Mucosa of rectum (tissue), 2 donors: Measurements from ENCODE around the gene EEIG1.

Experiments
- H3K27ac ChIP-seq, 2 donors: one replicate each; pipeline ENCODE4 v1.7.0; 2013; ENCODE audit warnings: inconsistent platforms in 2 of 2, low read depth in 2 of 2, low read length in 2 of 2
- H3K27me3 ChIP-seq, 2 donors: one replicate each; pipeline ENCODE4 v1.7.0; 2013; ENCODE audit warnings: low read length in 2 of 2; ENCODE audit not compliant: control insufficient read depth in 2 of 2, insufficient read depth in 2 of 2
- H3K36me3 ChIP-seq, 2 donors: one replicate each; pipeline ENCODE4 v1.7.0; 2013; ENCODE audit warnings: low read length in 2 of 2; ENCODE audit not compliant: control insufficient read depth in 2 of 2, insufficient read depth in 2 of 2
- H3K4me1 ChIP-seq, 2 donors: one replicate each; pipeline ENCODE4 v1.7.0; 2013; ENCODE audit warnings: low read length in 2 of 2, mild to moderate bottlenecking in 1 of 2; ENCODE audit not compliant: control insufficient read depth in 2 of 2, insufficient read depth in 2 of 2
- H3K4me3 ChIP-seq, 2 donors: one replicate each; pipeline ENCODE4 v1.7.0; 2013; ENCODE audit warnings: low read length in 2 of 2
- H3K9ac ChIP-seq, 2 donors: one replicate each; pipeline ENCODE4 v1.7.0; 2013; ENCODE audit warnings: low read length in 2 of 2, low read depth in 1 of 2, mild to moderate bottlenecking in 1 of 2
- H3K9me3 ChIP-seq, 2 donors: one replicate each; pipeline ENCODE4 v1.7.0; 2013; ENCODE audit warnings: low read length in 2 of 2; ENCODE audit not compliant: control insufficient read depth in 2 of 2
- donor health status: healthy.
- donor health status: Normal muscosa, but diverticular disease.

EEIG1 gene

DNA sequence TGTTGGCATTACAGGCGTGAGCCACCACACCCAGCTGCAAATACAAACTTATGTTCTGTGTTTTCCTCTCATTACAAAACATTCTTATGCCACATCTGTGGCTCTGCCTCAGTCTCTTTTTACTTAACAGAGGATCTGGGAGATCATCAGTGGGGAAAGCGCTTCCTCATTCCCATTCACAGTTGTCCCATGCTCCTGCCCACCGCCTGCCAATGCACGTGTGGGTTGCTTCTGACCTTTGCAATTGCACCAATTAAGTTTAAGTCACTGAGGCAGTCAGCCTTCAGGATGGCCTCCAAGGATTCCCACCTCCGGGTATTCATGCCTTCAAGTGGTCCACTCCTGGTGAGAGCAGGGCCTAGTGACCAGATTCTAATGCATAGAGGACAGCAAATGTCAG, 34.9 kb upstream of the EEIG1 start:
- Histone ChIP-seq H3K4me1 (no peaks in the 10 kb centered on the region), H3K9ac (no peak overlapping the region), H3K9me3 (no peaks in the 10 kb centered on the region), H3K36me3 (no peaks in the 10 kb centered on the region), H3K27me3 (no peaks in the 10 kb centered on the region), H3K4me3 (no peak overlapping the region), H3K27ac (no peak overlapping the region)

DNA sequence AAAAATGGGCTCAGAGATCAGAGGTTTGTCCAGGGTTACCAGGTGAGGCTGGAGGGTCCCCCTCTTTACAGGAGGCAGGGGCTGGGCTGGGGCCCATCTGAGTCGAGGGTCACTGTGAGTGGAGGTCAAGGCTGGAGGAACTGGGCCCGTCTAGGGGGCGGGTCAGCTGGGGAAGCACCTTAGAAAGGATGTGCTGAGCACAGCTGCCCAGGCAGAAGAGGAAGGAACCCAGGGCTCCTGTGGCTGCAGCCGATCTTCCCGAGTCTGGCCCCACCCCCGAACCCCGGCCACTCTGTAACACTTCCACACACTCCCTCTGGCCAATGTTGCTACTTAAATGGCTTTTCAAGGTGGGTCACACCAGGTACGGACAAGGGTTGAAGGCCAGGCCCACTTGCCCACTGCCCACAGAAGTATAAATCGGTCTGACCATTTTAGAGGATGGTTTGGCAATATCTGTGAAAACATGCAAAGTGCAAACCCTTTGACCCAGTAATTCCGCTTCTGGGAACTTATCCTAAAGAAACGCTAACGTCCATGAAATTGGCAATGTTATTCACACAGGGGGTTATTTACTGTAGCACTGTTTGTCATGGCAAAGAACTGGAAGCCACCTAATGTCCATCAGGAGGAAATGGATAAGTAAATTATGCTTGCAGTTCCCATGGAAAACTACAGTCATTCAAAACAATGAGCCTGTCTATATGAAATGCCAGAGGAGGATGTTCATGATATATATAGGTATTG, 30.5 kb upstream of the EEIG1 start:
- Histone ChIP-seq H3K9me3 (no peaks in the 10 kb centered on the region), H3K27me3 (no peaks in the 10 kb centered on the region), H3K4me1 (peaks cover 3 to 14% of the 10 kb centered on the region in 2 donors), H3K36me3 (no peaks in the 10 kb centered on the region), H3K4me3 (no peak overlapping the region), H3K9ac (no peak overlapping the region), H3K27ac (no peak overlapping the region)

DNA sequence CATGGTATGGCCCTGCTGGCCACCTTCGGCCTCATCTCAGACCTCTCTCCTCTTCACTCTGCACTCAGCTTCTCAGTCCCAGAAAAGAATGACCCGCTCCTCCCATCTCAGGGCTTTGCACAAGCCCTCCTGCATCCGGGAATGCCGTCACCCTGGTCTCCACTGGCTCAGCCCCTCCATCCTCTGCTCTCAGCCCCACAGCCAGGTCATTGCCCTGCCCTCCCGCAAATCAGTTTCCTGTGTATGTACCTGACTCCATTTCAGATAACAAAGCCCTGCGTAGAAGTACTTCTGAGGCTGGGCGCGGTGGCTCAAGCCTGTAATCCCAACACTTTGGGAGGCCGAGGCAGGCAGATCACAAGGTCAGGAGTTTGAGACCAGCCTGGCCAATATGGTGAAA, 28.9 kb upstream of the EEIG1 start:
- Histone ChIP-seq H3K4me1 (peaks cover 3 to 17% of the 10 kb centered on the region in 2 donors), H3K27me3 (no peaks in the 10 kb centered on the region), H3K27ac (no peak overlapping the region), H3K9me3 (no peaks in the 10 kb centered on the region), H3K36me3 (no peaks in the 10 kb centered on the region), H3K4me3 (no peak overlapping the region), H3K9ac (no peak overlapping the region)

DNA sequence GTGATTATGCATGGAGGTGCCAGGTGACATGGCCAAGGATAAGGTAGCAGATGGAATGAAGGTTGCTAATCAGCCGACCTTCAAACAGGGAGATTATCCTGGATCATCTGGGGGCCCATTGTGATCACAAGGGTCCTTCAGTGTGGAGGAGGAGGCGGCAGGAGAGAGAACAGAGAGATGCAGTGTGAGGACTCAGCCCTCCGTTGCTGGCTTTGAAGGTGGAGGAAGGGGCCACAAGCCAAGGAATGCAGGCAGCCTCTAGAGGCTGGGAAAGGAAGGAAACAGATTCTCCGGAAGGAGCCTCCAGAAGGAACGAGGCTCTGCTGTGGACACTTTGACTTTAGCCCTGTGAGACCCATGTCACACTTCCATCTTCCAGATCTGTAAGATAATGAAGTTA, 27.4 kb upstream of the EEIG1 start:
- H3K27ac ChIP-seq, result peak overlapping the region in 1 of 2 donors; percentile 71
- H3K9ac ChIP-seq, result no peak overlapping the region
- no peaks in the 10 kb centered on the region for H3K36me3 ChIP-seq
- H3K27me3 ChIP-seq, result no peaks in the 10 kb centered on the region
- H3K4me3 ChIP-seq, result peak overlapping the region in 1 of 2 donors; percentile 26
- peaks cover 3 to 17% of the 10 kb centered on the region in 2 donors for H3K4me1 ChIP-seq
- no peaks in the 10 kb centered on the region for H3K9me3 ChIP-seq

DNA sequence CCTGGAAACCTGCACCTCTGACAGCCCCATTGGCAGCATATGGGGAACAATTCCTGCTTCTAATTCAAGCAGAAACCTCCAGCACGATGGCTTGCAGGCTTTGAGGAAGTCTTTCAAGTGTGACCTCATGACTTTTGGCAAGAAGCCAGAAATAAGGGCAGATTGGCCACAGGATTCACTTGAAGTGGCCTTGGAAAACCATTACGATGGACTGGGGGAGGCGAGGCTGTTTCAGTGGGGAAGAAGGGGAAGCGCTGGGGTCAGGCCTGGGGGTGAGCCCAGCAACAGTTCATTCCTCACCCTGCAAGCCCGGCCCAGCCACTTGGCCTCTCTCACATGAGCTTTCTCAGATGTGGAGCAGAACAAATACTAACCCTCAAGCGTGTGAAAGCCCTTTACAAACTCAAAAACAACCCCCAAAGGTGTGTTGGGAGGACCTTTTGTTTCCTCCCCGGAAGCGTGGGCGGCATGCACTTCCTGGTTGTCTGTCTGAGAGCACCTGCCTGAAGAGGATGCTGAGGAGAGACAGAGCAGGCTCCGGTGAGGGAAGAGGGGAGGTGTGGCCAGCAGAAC, 26.9 kb upstream of the EEIG1 start:
- Histone ChIP-seq H3K27ac (peak overlapping the region; percentile 43 to 71), H3K36me3 (no peaks in the 10 kb centered on the region), H3K9ac (peak overlapping the region in 1 of 2 donors; percentile 41), H3K4me3 (peak overlapping the region in 1 of 2 donors; percentile 26), H3K27me3 (no peaks in the 10 kb centered on the region), H3K9me3 (no peaks in the 10 kb centered on the region), H3K4me1 (peaks cover 3 to 17% of the 10 kb centered on the region in 2 donors)

DNA sequence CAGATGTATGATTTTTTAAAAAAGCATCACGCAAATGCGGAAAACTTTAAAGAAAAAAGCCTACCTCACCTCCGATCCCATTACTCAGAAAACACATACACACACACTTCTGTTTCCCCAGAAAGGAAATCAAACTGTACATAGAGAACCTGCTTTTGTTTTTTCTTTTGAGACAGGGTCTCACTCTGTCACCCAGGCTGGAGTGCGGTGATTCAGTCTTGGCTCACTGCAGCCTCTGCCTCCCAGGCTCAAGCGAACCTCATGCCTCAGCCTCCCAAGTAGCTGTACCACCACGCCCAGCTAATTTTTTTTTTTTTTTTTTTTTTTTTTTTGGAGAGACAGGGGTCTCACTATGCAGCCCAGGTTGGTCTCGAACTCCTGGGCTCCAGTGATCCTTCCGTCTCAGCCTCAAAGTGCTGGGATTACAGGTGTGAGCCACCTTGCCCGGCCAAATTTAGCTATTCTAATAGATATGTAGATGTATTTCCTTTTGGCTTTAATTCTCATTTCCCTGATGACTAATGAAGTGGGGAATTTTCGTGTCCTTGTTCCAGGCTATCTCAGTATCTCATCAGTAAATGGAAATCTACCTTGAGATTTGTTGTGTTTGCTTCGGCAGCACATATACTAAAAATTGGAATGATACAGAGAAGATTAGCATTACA, 25.7 kb upstream of the EEIG1 start:
- H3K4me1 ChIP-seq, result peaks cover 3 to 17% of the 10 kb centered on the region in 2 donors
- no peak overlapping the region for H3K4me3 ChIP-seq
- H3K36me3 ChIP-seq, result no peaks in the 10 kb centered on the region
- H3K27ac ChIP-seq, result no peak overlapping the region
- H3K27me3 ChIP-seq, result no peaks in the 10 kb centered on the region
- no peaks in the 10 kb centered on the region for H3K9me3 ChIP-seq
- no peak overlapping the region for H3K9ac ChIP-seq

DNA sequence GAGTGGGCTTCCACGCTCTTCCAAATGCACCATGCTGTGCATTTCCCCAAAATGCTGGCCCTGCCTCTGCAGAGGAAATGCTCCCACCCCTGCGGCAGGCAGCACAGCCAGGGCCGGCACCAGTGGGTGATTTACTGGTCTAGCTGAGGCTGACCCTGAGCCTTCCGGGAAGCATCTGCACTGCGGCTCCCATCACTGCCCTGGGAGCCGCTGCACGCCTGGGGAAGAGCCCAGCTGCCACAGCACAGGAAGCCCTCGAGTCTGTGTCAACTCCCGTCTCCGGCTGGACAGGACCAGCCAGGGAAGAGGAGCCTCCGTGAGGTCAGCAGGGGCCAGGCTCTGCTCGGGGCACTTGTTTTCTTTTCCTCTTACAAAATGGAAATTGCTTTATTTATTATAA, 25.1 kb upstream of the EEIG1 start:
- H3K9ac ChIP-seq, result no peak overlapping the region
- peaks cover 3 to 17% of the 10 kb centered on the region in 2 donors for H3K4me1 ChIP-seq
- H3K4me3 ChIP-seq, result no peak overlapping the region
- no peaks in the 10 kb centered on the region for H3K36me3 ChIP-seq
- H3K27ac ChIP-seq, result no peak overlapping the region
- H3K9me3 ChIP-seq, result no peaks in the 10 kb centered on the region
- H3K27me3 ChIP-seq, result no peaks in the 10 kb centered on the region

DNA sequence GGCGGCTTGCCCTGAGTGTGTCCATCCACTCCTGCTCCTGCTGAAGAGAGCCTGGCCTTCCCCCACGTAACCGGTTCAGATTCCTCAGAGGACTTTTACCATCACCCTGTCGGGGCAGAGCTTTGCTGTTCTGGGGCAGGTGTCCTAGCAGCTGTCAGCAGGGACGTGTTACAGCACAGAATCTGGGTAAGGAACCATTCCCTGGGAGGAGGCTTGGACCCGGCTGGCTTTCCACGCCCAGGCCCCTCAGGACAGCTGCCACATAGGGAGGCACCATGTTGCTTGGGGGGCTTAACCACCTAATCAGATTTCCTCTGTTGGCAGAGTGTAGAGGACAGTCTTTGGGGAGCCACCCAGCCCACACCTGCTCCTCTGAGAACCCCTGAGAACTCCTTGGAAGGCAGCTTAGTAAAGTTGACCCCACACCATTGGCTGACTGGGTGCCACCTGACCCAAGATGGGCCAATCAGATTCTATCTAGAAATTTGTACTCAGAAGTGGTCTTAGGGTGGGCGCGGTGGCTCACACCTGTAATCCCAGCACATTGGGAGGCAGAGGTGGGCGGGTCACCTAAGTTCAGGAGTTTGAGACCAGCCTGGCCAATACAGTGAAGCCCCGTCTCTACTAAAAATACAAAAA, 23.3 kb upstream of the EEIG1 start:
- Histone ChIP-seq H3K36me3 (no peaks in the 10 kb centered on the region), H3K4me1 (peaks cover 3 to 17% of the 10 kb centered on the region in 2 donors), H3K27ac (no peak overlapping the region), H3K4me3 (no peak overlapping the region), H3K9me3 (no peaks in the 10 kb centered on the region), H3K9ac (no peak overlapping the region), H3K27me3 (no peaks in the 10 kb centered on the region)

DNA sequence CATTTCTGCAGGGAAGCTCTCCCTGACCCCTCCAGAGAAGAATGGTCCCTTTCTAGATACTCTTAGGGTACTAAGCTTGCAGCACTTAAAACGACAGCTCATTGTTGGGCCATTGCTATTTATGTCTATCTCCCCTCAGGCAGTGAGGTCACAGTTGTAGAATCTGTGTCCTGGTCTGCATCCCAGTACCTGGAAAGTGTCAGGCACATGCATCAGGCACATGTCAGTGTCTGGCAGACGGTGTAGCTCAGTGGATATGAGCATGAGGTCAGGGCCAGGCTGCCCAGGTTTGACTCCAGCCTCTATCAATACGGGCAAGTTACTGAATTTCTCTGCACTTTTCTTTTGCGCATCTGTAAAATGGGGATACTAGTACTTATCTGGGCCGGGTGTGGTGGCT, 22.2 kb upstream of the EEIG1 start:
- no peak overlapping the region for H3K4me3 ChIP-seq
- H3K27me3 ChIP-seq, result no peaks in the 10 kb centered on the region
- no peaks in the 10 kb centered on the region for H3K36me3 ChIP-seq
- H3K4me1 ChIP-seq, result peaks cover 3 to 11% of the 10 kb centered on the region in 2 donors
- no peaks in the 10 kb centered on the region for H3K9me3 ChIP-seq
- no peak overlapping the region for H3K9ac ChIP-seq
- H3K27ac ChIP-seq, result no peak overlapping the region

DNA sequence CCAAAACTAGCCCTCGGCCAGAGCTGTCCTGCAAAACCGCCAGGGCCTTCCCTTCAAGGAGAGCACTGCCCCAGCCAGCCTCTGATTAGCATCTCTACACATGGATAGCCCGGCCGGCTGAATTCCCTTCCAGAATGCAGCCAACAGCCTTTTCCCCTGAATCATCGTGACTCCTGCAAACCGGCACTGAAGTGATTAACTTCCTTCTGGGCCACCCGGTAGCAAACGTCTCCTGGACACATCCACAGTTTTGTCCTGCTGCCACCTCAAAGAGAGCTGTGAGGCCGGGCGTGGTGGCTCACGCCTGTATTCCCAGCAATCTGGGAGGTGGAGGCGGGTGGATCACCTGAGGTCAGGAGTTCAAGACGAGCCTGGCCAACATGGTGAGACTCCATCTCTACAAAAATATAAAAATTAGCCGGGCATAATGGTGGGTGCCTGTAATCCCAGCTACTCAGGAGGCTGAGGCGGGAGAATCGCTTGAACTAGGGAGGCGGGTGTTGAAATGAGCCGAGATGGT, 21.1 kb upstream of the EEIG1 start:
- Histone ChIP-seq H3K9ac (no peak overlapping the region), H3K4me3 (no peak overlapping the region), H3K27me3 (no peaks in the 10 kb centered on the region), H3K4me1 (peaks cover 0 to 3% of the 10 kb centered on the region in 2 donors), H3K9me3 (no peaks in the 10 kb centered on the region), H3K27ac (no peak overlapping the region), H3K36me3 (no peaks in the 10 kb centered on the region)
